NCI-H1417 treated with DMSO at 0.1 percent for 48 hours (cell line): ENCODE data around the gene CARD14.

Source experiments
- DNase-seq: peaks from one replicate; lab custom pipeline; 2025; lab: John Stamatoyannopoulos, UW

Gene CARD14

DNA sequence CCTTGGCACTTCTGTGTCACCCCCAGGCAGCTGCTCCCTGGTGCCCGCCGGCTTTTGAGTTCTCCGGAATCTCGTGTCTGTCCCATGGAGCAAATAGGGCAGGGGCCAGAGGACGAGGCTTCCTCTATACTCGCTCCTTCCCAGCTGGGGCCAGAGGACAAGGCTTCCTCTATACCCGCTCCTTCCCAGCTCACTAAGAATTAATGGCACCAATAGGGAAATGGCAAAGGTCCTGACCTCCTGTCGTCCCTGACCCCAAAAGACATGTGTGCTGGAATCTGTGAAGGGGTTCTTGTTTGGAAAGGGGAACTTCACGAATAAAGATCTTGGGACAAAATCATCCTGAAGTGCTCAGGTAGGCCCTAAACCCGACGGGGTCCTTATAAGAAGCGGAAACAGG lies 42.7 kb downstream of the CARD14 start:
- no peak for DNase-seq

- no peak for DNase-seq
Measured at GRCh38 chr17:80212962-80213642, 43.3 kb downstream of the CARD14 start.

GRCh38 chr17:80213643-80213975 lies 43.8 kb downstream of the CARD14 start:
- no peak for DNase-seq

GRCh38 chr17:80214012-80214877 lies 44.4 kb downstream of the CARD14 start:
- DNase-seq: no peak

DNA sequence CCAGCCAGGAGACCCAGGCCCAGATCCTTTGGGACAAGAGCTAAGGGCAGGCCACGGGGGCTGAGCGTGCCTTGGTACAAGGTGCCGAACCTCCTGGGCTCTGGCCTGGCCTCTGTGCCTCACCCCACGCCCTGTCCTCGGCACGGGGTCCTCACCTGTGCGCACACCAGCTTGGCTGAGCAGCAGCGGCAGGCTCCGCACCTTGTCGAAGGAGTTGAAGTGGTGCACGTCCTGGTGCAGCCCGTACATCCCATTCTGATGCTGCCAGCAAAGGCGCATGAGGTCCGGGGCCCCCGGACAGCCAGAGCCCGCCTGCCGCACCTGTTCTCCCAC lies 45.0 kb downstream of the CARD14 start:
- no peak for DNase-seq

GRCh38 chr17:80216473-80217456 lies 46.9 kb downstream of the CARD14 start:
- DNase-seq: no peak

- DNase-seq: no peak
Measured at GRCh38 chr17:80217703-80218362, 48.0 kb downstream of the CARD14 start.

GRCh38 chr17:80218391-80218790 lies 48.6 kb downstream of the CARD14 start:
- no peak for DNase-seq

DNA sequence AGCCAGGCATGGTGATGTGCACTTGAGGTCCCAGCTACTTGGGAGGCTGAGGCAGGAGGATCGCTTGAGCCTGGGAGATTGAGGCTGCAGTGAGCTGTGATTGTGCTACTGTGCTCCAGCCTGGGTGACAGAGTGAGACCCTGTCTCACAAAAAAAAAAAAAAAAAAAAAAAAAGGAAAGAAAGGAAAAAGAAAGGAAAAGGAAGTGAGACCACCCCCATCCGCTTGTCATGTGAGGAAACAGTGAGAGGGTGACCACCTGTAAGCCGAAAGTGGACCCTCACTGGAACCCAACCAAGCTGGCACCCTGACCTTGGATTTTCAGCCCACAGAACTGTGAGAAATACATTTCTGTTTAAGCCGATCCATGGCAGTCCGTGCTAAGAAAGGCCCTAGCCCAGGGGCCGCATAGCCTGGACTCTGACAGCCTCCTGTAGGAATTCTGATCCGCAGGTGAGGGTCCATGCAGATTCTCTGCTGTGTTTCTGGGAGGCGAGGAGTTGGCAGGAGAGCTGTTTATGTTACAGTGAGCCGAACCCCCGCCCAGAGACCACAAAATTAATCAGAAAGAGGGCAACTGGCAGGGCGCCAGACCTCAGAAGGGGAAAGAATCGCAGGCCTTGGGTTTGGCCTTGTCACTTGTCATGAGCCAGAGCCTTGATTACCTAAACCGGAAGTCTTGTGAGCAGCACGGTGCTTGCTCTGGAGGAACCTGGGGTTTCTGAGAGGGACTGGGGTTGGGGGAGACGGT lies 49.4 kb downstream of the CARD14 start:
- no peak for DNase-seq

DNA sequence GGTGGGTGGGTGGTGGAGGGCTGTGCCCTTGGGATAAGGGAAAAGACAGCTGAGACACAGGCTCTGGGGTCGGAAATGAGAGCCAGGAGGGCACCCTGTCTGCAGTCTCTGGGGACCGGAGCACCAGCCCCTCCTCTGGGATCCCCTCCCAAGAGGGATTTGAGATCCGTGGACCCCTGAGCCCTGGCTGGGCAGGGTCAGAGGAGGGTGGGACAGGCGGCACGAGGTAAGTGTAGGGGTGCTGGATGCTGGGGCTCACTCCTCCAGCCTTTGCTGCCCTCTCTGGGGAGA lies 49.9 kb downstream of the CARD14 start:
- DNase-seq: no peak

- DNase-seq: no peak
Measured at GRCh38 chr17:80220054-80220735, 50.4 kb downstream of the CARD14 start, which contains the start of the genes SGSH and SLC26A11. TSS of gene SGSH (minus strand) at chr17:80220333. CDS start at chr17:80220313, 20 bp downstream. TSS of gene SLC26A11 (plus strand) at chr17:80220427. CDS start at chr17:80221561, 1,134 bp downstream.

GRCh38 chr17:80220736-80221215 lies 50.9 kb downstream of the CARD14 start:
- no peak for DNase-seq

GRCh38 chr17:80221351-80222105 lies 51.7 kb downstream of the CARD14 start:
- DNase-seq: no peak

- DNase-seq: no peak
Measured at GRCh38 chr17:80222376-80223141, 52.7 kb downstream of the CARD14 start.

DNA sequence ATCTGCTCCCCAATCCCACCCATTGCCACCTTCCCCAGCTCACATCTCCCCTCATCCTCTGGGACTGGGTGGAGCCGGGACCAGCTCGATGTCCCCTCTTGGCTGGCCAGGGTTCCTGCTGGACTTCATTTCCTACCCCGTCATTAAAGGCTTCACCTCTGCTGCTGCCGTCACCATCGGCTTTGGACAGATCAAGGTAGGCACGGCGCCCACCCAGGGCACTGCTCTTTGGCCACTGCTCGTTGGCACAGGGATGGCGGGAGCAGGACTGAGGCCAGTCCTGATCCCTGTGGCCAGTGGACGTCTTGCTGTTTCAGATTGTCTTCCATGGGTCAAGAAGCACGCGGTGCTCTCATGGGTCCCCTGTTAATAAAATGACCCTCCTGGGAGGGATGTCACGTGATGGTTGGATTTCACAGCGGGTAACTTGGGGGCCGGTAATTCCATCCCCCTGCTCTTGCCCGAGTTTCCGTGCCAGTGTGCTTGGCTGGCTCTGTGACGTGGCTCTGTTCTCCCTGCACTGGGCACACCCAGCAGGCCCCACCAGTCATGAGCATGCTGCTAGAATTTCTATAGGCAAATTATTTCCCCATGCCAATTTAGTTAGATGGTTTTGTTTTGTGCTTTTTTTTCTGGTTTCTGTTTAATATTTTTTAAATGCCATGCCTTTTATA lies 53.4 kb downstream of the CARD14 start:
- DNase-seq: no peak

GRCh38 chr17:80223838-80224497 lies 54.1 kb downstream of the CARD14 start:
- no peak for DNase-seq

GRCh38 chr17:80224683-80225082 lies 54.9 kb downstream of the CARD14 start:
- no peak for DNase-seq

GRCh38 chr17:80225230-80225629 lies 55.4 kb downstream of the CARD14 start:
- no peak for DNase-seq
